ENCODE results near the gene ABHD10.

ABHD10 gene

DNA sequence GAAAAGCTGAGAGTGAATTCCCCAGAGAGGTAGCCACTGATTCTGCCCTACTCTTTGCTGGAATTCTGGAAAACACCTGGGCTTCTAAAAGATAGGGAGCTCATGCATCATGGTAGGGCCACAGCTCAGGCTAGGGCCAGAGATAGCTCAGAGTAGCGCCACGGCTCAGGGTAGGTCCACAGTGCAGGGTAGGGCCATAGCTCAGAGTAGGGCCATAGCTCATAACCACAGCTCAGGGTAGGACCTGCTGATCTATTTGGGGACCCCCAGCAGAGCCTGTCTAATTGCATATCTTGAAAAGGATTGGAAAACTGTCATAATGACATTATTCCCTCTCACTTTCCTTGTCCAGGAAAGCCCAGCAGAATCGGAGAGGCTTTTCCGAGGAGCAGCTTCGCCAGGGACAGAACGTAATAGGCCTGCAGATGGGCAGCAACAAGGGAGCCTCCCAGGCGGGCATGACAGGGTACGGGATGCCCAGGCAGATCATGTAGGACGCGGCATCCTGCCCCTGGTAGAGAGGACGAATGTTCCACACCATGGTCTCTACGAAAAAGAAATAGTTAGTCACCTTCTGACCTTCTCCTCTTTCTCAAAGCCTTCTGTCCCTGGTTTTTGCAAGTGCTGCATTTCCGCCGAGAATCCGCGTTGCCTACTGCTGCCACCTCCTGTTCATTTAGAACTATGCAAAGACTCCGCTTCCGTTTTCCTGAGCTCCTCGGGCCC is 34.4 kb downstream of the ABHD10 start:
- Histone ChIP-seq H2AFZ (ENCODE audit: low read depth, low read length, severe bottlenecking) (peak overlapping the region; percentile 91), H4K20me1 (ENCODE audit: low read depth, low read length) (no peaks in the 10 kb centered on the region), H3K9me2 (replicated peaks; ENCODE audit: insufficient read depth, low read length) (no peaks in the 10 kb centered on the region), H3K27ac (ENCODE audit: low read depth, low read length) (no peak overlapping the region), H3K9me3 (ENCODE audit: insufficient read depth, low read length) (no peaks in the 10 kb centered on the region), H3F3A (ENCODE audit: insufficient read depth) (no peaks in the 10 kb centered on the region), H3K4me2 (ENCODE audit: low read depth, low read length, poor library complexity, severe bottlenecking) (peak overlapping the region; percentile 28), H3K4me3 (ENCODE audit: insufficient read depth, low read length, poor library complexity, severe bottlenecking) (no peak overlapping the region), H3K27me3 (ENCODE audit: low read length) (no peaks in the 10 kb centered on the region), H3K36me3 (ENCODE audit: low read length) (no peaks in the 10 kb centered on the region), H3K79me2 (ENCODE audit: insufficient read depth, low read length) (no peaks in the 10 kb centered on the region), H3K9ac (ENCODE audit: low read length) (no peak overlapping the region)
- TF ChIP-seq, protein P1, sequence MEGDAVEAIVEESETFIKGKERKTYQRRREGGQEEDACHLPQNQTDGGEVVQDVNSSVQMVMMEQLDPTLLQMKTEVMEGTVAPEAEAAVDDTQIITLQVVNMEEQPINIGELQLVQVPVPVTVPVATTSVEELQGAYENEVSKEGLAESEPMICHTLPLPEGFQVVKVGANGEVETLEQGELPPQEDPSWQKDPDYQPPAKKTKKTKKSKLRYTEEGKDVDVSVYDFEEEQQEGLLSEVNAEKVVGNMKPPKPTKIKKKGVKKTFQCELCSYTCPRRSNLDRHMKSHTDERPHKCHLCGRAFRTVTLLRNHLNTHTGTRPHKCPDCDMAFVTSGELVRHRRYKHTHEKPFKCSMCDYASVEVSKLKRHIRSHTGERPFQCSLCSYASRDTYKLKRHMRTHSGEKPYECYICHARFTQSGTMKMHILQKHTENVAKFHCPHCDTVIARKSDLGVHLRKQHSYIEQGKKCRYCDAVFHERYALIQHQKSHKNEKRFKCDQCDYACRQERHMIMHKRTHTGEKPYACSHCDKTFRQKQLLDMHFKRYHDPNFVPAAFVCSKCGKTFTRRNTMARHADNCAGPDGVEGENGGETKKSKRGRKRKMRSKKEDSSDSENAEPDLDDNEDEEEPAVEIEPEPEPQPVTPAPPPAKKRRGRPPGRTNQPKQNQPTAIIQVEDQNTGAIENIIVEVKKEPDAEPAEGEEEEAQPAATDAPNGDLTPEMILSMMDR (IDR thresholded peaks at IDR 0.05; ENCODE audit: insufficient read depth, low read length, poor library complexity, severe bottlenecking) = peak; percentile 60
- no peak for TF ChIP-seq EZH2phosphoT487 (conservative IDR thresholded peaks at IDR 0.05; ENCODE audit: low read length)

DNA sequence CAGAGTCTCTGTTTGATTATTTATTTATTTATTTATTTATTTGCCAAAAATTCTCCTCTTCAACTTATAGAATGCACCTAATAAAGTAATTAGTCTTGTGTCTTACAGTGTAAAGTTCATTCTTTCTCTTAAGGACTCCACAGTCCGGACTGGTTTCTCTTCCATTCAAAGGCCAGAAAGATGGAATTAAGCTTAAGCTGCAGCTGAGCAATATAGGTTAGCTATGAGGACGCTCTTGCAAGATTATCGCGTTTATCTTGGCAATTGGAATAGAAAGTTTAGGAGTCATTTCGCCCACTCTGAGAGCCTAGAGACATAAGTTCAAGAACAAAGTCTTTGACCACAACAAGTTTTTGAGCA is 34.9 kb downstream of the ABHD10 start:
- Histone ChIP-seq H3K36me3 (ENCODE audit: low read length) (no peaks in the 10 kb centered on the region), H3F3A (ENCODE audit: insufficient read depth) (no peaks in the 10 kb centered on the region), H4K20me1 (ENCODE audit: low read depth, low read length) (no peaks in the 10 kb centered on the region), H3K27me3 (ENCODE audit: low read length) (no peaks in the 10 kb centered on the region), H3K4me2 (ENCODE audit: low read depth, low read length, poor library complexity, severe bottlenecking) (peak overlapping the region; percentile 28), H3K9me3 (ENCODE audit: insufficient read depth, low read length) (no peaks in the 10 kb centered on the region), H2AFZ (ENCODE audit: low read depth, low read length, severe bottlenecking) (peak overlapping the region; percentile 91), H3K79me2 (ENCODE audit: insufficient read depth, low read length) (no peaks in the 10 kb centered on the region), H3K27ac (ENCODE audit: low read depth, low read length) (no peak overlapping the region), H3K4me3 (ENCODE audit: insufficient read depth, low read length, poor library complexity, severe bottlenecking) (no peak overlapping the region), H3K9ac (ENCODE audit: low read length) (no peak overlapping the region), H3K9me2 (replicated peaks; ENCODE audit: insufficient read depth, low read length) (no peaks in the 10 kb centered on the region)
- TF ChIP-seq, protein P1 (IDR thresholded peaks at IDR 0.05; ENCODE audit: insufficient read depth, low read length, poor library complexity, severe bottlenecking) = no peak
- TF ChIP-seq EZH2phosphoT487 (conservative IDR thresholded peaks at IDR 0.05; ENCODE audit: low read length) = no peak

DNA sequence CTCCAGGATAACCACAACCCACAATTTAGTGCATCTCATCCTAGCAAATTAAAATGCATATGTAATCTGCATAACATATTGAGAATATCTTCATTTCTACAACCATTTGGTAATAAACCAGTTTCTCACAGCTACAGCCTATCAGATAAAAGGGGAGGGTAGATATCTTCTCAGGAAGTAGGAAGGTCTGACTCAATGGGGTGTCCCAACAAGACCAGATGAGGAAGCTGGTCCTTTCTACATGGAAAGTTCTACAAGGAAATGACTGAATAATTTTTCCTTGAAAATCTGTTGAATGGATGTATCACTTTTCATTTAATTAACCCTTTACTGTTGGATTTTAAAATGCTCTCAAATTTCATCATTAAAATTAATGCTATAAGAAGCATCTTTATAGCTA is 38.3 kb downstream of the ABHD10 start:
- no peaks in the 10 kb centered on the region for H3K79me2 ChIP-seq (ENCODE audit: insufficient read depth, low read length)
- H3F3A ChIP-seq (ENCODE audit: insufficient read depth) = no peaks in the 10 kb centered on the region
- H3K36me3 ChIP-seq (ENCODE audit: low read length) = no peaks in the 10 kb centered on the region
- H3K4me3 ChIP-seq (ENCODE audit: insufficient read depth, low read length, poor library complexity, severe bottlenecking) = no peak overlapping the region
- H3K27me3 ChIP-seq (ENCODE audit: low read length) = no peaks in the 10 kb centered on the region
- no peaks in the 10 kb centered on the region for H3K9me2 ChIP-seq (replicated peaks; ENCODE audit: insufficient read depth, low read length)
- no peak overlapping the region for H3K27ac ChIP-seq (ENCODE audit: low read depth, low read length)
- no peak overlapping the region for H3K4me2 ChIP-seq (ENCODE audit: low read depth, low read length, poor library complexity, severe bottlenecking)
- no peaks in the 10 kb centered on the region for H4K20me1 ChIP-seq (ENCODE audit: low read depth, low read length)
- TF ChIP-seq, protein P1 (IDR thresholded peaks at IDR 0.05; ENCODE audit: insufficient read depth, low read length, poor library complexity, severe bottlenecking) = no peak
- TF ChIP-seq EZH2phosphoT487 (conservative IDR thresholded peaks at IDR 0.05; ENCODE audit: low read length) = no peak
- no peak overlapping the region for H3K9ac ChIP-seq (ENCODE audit: low read length)
- H2AFZ ChIP-seq (ENCODE audit: low read depth, low read length, severe bottlenecking) = no peak overlapping the region
- H3K9me3 ChIP-seq (ENCODE audit: insufficient read depth, low read length) = no peaks in the 10 kb centered on the region

Measured in SU-DHL-6 (cell line).